AG04450 (cell line): ENCODE results near the gene WDR47. TPM values are rescaled to one million over a fixed set of nuclear protein-coding genes. Genes with fewer than 3 reads are reported as not detected.
"Not testable (repeated sequence)": the region's sequence is repeated elsewhere in the genome, so short reads cannot be mapped to it uniquely, and the experiment has no call there.

Experiments
- CTCF ChIA-PET: fragments of 300-600, 350-600 bp; formaldehyde crosslinking; extraction: SDS; loops from one replicate; lab custom pipeline; 2022; ENCODE audit warnings: antibody characterized with exemption, inconsistent platforms; lab: Charles Lee
- POLR2A ChIA-PET: fragments of 350-600 bp; formaldehyde crosslinking; extraction: SDS; loops from one replicate; lab custom pipeline; 2021; ENCODE audit warnings: antibody characterized with exemption, inconsistent platforms; lab: Yijun Ruan, JAX
- DNase-seq: peaks from one replicate; pipeline ENCODE4 v3.0.0-alpha.2; 2011; ENCODE audit warnings: low read depth, low spot score
- H3K27ac ChIP-seq: one replicate; pipeline ENCODE4 v1.5.1; 2012; ENCODE audit warnings: low read depth, low read length, control low read depth
- H3K27me3 ChIP-seq: one replicate; pipeline ENCODE4 v1.6.0; 2012; ENCODE audit warnings: low read length; ENCODE audit not compliant: control insufficient read depth, insufficient read depth
- H3K4me3 ChIP-seq: 2 replicates; pipeline ENCODE4 v1.5.1; 2011; ENCODE audit warnings: mild to moderate bottlenecking, low read depth, low read length, control low read depth
- H3K9me3 ChIP-seq: 2 replicates; pipeline ENCODE4 v1.5.1; 2012; ENCODE audit warnings: low read length; ENCODE audit not compliant: control insufficient read depth, insufficient read depth
- polyA plus RNA-seq: library from polyadenylated mRNA; depleted of rRNA; stranded (reverse); fragments of >200 nt; gene quantifications from 2 replicates; pipeline ENCODE4 v1.2.3, GENCODE V29; 2011
- TF ChIP-seq, protein P1 (sequence below): IDR thresholded peaks from 2 replicates; pipeline ENCODE4 v1.5.1; 2011; ENCODE audit warnings: low read depth, low read length, control low read depth, inconsistent platforms

WDR47 gene
- polyA plus RNA-seq, 1 experiment = 23.1 TPM

GRCh38 chr1:109034382-109034781 is 7.5 kb downstream of the WDR47 start:
- DNase-seq = no peak
- Histone ChIP-seq H3K27me3 (no peaks in the 10 kb centered on the region), H3K9me3 (no peaks in the 10 kb centered on the region), H3K27ac (no peak overlapping the region), H3K4me3 (no peak overlapping the region)
- ChIA-PET CTCF (interaction anchor here (0.9 kb wide), 1 partner anchor 14 kb away, joined by 4 read pairs; no protein-coding TSS in a partner anchor), POLR2A (no interaction called here)
- TF ChIP-seq, protein P1, sequence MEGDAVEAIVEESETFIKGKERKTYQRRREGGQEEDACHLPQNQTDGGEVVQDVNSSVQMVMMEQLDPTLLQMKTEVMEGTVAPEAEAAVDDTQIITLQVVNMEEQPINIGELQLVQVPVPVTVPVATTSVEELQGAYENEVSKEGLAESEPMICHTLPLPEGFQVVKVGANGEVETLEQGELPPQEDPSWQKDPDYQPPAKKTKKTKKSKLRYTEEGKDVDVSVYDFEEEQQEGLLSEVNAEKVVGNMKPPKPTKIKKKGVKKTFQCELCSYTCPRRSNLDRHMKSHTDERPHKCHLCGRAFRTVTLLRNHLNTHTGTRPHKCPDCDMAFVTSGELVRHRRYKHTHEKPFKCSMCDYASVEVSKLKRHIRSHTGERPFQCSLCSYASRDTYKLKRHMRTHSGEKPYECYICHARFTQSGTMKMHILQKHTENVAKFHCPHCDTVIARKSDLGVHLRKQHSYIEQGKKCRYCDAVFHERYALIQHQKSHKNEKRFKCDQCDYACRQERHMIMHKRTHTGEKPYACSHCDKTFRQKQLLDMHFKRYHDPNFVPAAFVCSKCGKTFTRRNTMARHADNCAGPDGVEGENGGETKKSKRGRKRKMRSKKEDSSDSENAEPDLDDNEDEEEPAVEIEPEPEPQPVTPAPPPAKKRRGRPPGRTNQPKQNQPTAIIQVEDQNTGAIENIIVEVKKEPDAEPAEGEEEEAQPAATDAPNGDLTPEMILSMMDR = no peak

- H3K9me3 ChIP-seq, DNase-seq, H3K27me3 ChIP-seq, H3K4me3 ChIP-seq, H3K27ac ChIP-seq: not testable (repeated sequence)
- CTCF ChIA-PET = interaction anchor here (1.5 kb wide), 1 partner anchor 9 kb away, joined by 3 read pairs; no protein-coding TSS in a partner anchor
- POLR2A ChIA-PET = interaction anchor here (2.2 kb wide), 1 partner anchor 12 kb away, joined by 7 read pairs; the partner anchor contains the start of gene WDR47
Measured at GRCh38 chr1:109029493-109029892, 12.4 kb downstream of the WDR47 start.

GRCh38 chr1:109027841-109028240 is 14.1 kb downstream of the WDR47 start:
- TF ChIP-seq, protein P1 = no peak
- no peaks in the 10 kb centered on the region for H3K27me3 ChIP-seq
- no peak overlapping the region for H3K4me3 ChIP-seq
- CTCF ChIA-PET = interaction anchor here (0.7 to 3.0 kb wide), 10 partner anchors 9 to 84 kb away, joined by 3 to 12 read pairs (median 4); a partner anchor contains a TSS
- POLR2A ChIA-PET = interaction anchor here (0.6 to 2.2 kb wide), 2 partner anchors 14 to 17 kb away, joined by 3 to 7 read pairs; partner anchors contain the start of gene WDR47
- no peak overlapping the region for H3K27ac ChIP-seq
- H3K9me3 ChIP-seq = no peaks in the 10 kb centered on the region; the same call in 1 of the 2 replicates
- DNase-seq = no peak

DNA sequence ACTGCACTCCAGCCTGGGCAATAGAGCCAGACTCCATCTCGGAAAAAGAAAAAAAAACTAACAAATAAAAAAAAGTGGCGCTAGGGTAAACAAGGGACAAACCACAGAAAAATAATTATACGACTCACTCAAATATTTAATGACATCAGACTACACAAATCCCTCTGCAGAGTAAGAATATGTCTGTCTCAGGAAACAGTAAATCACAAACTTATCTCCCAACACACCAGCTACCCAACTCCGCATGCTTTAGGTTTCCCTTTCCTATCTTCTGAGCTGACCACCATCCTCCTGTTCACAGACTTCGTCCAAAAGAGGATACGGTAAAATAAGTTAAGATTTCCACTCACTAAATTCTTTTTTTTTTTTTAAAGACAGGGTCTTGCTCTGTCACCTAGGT is 16.2 kb downstream of the WDR47 start:
- TF ChIP-seq, protein P1 = no peak

DNA sequence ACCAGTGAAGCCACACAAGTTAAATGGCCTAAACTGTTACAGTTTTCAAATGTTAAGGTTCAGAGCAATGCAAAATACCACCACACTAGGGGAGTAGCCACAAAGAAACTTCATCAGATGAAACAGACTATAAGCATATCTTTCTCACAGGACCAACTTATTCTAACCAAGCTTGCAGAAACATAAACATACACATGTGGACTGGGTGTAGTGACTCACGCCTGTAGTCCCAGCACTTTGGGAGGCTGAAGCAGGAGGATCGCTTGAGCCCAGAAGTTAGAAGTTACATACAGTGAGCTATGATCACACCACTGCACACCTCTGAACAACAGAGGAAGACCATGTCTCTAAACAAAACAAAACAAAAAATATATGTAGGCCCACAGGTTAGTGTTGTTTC is 17.3 kb downstream of the WDR47 start:
- TF ChIP-seq, protein P1 = 0 out of 2 replicates have a peak, but pooled peaks have one; percentile 6
- H3K27me3 ChIP-seq = no peaks in the 10 kb centered on the region
- DNase-seq = no peak
- H3K27ac ChIP-seq = no peak overlapping the region
- H3K9me3 ChIP-seq = no peaks in the 10 kb centered on the region; the same call in 1 of the 2 replicates
- CTCF ChIA-PET = no interaction called here
- H3K4me3 ChIP-seq = no peak overlapping the region
- POLR2A ChIA-PET = interaction anchor here (0.7 kb wide), 1 partner anchor 51 kb away, joined by 3 read pairs; the partner anchor contains the start of gene TAF13

More for the DNA sequence above, 16.2 kb downstream of the WDR47 start:
- H3K9me3 ChIP-seq = no peaks in the 10 kb centered on the region; the same call in 1 of the 2 replicates
- no peak overlapping the region for H3K27ac ChIP-seq
- H3K27me3 ChIP-seq = no peaks in the 10 kb centered on the region
- DNase-seq = no peak
- ChIA-PET CTCF (interaction anchor here (0.6 kb wide), 1 partner anchor 67 kb away, joined by 3 read pairs; no protein-coding TSS in a partner anchor), POLR2A (no interaction called here)
- H3K4me3 ChIP-seq = no peak overlapping the region
